Prostate gland (tissue), 2 donors: Measurements from ENCODE around the gene LPAR1. TPM values are rescaled to one million over a fixed set of nuclear protein-coding genes. Genes with fewer than 3 reads are reported as not detected.

Experiments
- DNase-seq: peaks from one replicate; pipeline ENCODE4 v3.0.0-alpha.2; 2019; ENCODE audit warnings: low spot score
- H3K27ac ChIP-seq, 2 donors: fragments of 200-600 bp; sonication (generic); 2 replicates each; pipeline ENCODE4 v1.5.1; 2017 to 2019
- H3K27me3 ChIP-seq: fragments of 200-600 bp; sonication (generic); replicated peaks from 2 replicates; pipeline ENCODE4 v1.5.1; 2019; ENCODE audit not compliant: insufficient read depth
- H3K36me3 ChIP-seq, 2 donors: fragments of 200-600 bp; sonication (generic); 1 replicate in 1 of 2; 2 replicates in 1 of 2; pipeline versions ENCODE4 v1.5.1 to v1.8.1; 2017 to 2019
- H3K4me1 ChIP-seq: fragments of 200-600 bp; sonication (generic); replicated peaks from 2 replicates; pipeline ENCODE4 v1.5.1; 2019
- H3K4me3 ChIP-seq, 2 donors: fragments of 200-600 bp; sonication (generic); 2 replicates each; pipeline ENCODE4 v1.5.1; 2017 to 2019
- H3K9me3 ChIP-seq: fragments of 200-600 bp; sonication (generic); 2 replicates; pipeline ENCODE4 v1.5.1; 2017
- POLR2A ChIP-seq: fragments of 450-650 bp; IDR thresholded peaks from one replicate; pipeline ENCODE4 v1.6.1; 2016; ENCODE audit warnings: antibody characterized with exemption, mild to moderate bottlenecking
- POLR2AphosphoS5 ChIP-seq: sonication (generic); formaldehyde crosslinking; IDR thresholded peaks from one replicate; pipeline ENCODE4 v1.6.1; 2017; ENCODE audit warnings: antibody characterized with exemption
- WGBS: methylation state at CpG from one replicate; pipeline ENCODE4 v1.1.5; 2018; 5-methylcytosine and 5-hydroxymethylcytosine counted together
- intact Hi-C: fragments of 100-400 bp; cut with DNase I; formaldehyde crosslinking; loops from one replicate; pipeline ENCODE4 v1.14.2; 2022
- total RNA-seq, 2 donors: library from RNA; depleted of rRNA; stranded (reverse); fragments of >200 nt; gene quantifications; one replicate each; pipeline ENCODE4 v1.1.0, GENCODE V29; 2016
- TF ChIP-seq, protein P1 (sequence below), 4 experiments: fragments of 200-600 bp in 2 of 4; fragments of 450-650 bp in 2 of 4; sonication (generic) in 2 of 4; IDR thresholded peaks; 1 replicate in 3 of 4; 2 replicates in 1 of 4; pipeline ENCODE4 v1.5.1; 2016 to 2019; ENCODE audit warnings: antibody characterized with exemption in 4 of 4, mild to moderate bottlenecking in 2 of 4, moderate library complexity in 2 of 4

Gene LPAR1
- total RNA-seq, 2 donors from 2014 or later: 10.8 to 29.2 TPM

DNA sequence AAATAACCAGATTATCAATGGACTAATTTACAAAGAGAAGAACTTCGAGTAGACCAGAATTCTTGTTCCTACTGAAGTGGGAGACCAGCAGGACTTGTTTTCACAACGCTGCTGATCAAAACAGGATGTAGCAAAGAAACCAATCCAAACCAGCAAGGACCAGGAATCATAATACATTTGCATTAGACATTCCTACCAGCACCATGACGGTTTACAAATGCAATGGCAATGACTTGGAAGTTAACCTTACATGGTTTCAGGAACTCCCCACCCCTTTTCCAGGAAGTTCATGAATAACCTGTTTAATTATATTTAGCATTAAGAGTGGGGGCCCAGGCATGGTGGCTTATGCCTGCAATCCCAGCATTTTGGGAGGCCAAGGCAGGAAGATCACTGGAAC, 100.0 kb downstream of the LPAR1 start:
- H3K27me3 ChIP-seq: no peaks in the 10 kb centered on the region
- H3K4me3 ChIP-seq: no peak overlapping the region
- no peak for DNase-seq
- peak; percentile 2 for TF ChIP-seq POLR2AphosphoS5
- TF ChIP-seq, protein P1, sequence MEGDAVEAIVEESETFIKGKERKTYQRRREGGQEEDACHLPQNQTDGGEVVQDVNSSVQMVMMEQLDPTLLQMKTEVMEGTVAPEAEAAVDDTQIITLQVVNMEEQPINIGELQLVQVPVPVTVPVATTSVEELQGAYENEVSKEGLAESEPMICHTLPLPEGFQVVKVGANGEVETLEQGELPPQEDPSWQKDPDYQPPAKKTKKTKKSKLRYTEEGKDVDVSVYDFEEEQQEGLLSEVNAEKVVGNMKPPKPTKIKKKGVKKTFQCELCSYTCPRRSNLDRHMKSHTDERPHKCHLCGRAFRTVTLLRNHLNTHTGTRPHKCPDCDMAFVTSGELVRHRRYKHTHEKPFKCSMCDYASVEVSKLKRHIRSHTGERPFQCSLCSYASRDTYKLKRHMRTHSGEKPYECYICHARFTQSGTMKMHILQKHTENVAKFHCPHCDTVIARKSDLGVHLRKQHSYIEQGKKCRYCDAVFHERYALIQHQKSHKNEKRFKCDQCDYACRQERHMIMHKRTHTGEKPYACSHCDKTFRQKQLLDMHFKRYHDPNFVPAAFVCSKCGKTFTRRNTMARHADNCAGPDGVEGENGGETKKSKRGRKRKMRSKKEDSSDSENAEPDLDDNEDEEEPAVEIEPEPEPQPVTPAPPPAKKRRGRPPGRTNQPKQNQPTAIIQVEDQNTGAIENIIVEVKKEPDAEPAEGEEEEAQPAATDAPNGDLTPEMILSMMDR (IDR thresholded peaks at IDR 0.05): no peak
- 49% methylated on average over 3 of the region's 3 CpGs for WGBS
- intact Hi-C loops: no loop called here
- no peaks in the 10 kb centered on the region for H3K36me3 ChIP-seq
- peak overlapping the region; percentile 3 to 60 for H3K27ac ChIP-seq
- no peaks in the 10 kb centered on the region for H3K9me3 ChIP-seq
- no peaks in the 10 kb centered on the region for H3K4me1 ChIP-seq

DNA sequence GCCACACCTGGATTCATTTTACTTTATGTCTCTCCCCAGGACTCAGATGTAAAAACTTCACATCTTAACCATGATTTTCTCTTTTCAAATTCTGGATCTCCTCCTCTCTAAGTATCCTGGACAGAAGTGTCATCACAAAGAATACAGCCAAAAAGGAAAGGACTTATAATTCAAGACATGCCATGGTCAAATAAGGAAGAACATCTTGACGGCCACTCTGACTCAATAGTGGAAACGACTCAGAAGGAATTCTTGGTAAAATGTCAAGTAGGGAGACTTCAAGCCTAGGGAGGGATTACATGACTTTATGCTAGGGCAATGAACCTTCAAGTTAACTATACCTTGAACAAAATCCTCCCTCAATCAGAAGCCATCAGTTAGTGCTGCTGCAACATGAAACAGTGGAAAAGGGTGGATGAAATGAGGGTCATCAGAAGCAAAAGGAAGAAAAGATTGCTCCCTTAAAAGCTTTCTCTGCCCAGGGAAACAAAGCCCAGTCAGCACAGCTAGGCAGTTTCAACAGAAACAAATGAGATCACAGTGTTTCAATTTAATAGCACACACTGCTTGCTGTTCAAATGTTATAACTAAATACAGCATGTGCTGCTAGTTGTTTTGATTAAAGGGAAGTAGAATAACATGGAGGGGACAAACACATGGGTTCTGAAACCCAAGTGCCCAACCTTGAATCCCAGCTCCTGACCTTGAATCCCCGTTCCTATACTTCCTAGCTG, 101.4 kb downstream of the LPAR1 start:
- Histone ChIP-seq H3K4me3 (no peak overlapping the region), H3K9me3 (no peaks in the 10 kb centered on the region), H3K4me1 (no peaks in the 10 kb centered on the region), H3K27me3 (no peaks in the 10 kb centered on the region), H3K36me3 (no peaks in the 10 kb centered on the region), H3K27ac (peak overlapping the region; percentile 44 to 60)
- no peak for DNase-seq
- intact Hi-C loops: no loop called here
- TF ChIP-seq, protein P1 (IDR thresholded peaks at IDR 0.05): no peak
- TF ChIP-seq POLR2AphosphoS5: peak; percentile 14
- TF ChIP-seq POLR2A: no peak
- WGBS: 27% methylated on average over 3 of the region's 3 CpGs

DNA sequence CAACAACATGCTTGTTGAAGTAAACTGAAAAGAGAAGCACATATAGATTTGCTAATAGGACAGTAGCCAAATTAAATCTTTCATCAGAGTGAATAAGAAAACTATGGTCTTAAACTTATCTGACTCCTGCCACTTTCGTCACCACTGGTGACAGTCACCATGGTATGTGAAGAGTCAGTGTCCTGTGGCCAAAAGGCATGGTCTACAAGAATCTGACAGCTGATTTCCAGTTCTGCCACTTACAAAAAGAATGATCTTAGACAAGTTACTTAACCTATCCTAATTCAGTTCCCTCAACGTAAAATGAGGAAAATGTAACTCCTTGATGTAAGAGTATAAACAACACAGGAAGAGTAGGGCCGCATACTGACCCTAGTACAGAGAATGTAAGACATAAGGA, 102.0 kb downstream of the LPAR1 start:
- no peak for DNase-seq
- Histone ChIP-seq H3K4me1 (no peaks in the 10 kb centered on the region), H3K27ac (peak overlapping the region; percentile 44 to 60), H3K27me3 (no peaks in the 10 kb centered on the region), H3K9me3 (no peaks in the 10 kb centered on the region), H3K4me3 (no peak overlapping the region), H3K36me3 (no peaks in the 10 kb centered on the region)
- intact Hi-C loops: no loop called here
- TF ChIP-seq, protein P1 (IDR thresholded peaks at IDR 0.05): no peak
- no peak for TF ChIP-seq POLR2AphosphoS5
- WGBS: 89% methylated on average over 3 of the region's 3 CpGs

DNA sequence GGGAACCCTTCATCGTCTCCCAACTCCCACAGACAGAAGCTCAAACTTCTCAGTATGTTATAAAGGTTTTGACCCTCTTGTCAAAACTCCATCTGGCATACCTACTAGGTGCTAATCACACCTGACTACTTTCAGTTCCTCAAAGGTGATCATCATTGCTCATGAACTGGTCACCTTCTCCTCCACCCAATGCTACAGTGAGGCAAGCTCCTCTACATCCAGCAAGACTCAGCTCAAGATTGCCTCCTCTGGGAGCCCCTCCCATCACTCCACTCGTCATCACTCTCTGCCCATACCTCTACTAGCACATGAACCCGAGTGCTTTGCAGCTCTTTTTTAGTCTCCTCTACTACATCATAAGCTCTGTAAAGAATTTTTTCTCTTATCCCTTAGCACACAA, 102.4 kb downstream of the LPAR1 start:
- 90% methylated on average over 3 of the region's 3 CpGs for WGBS
- intact Hi-C loops: no loop called here
- no peaks in the 10 kb centered on the region for H3K27me3 ChIP-seq
- no peak for DNase-seq
- peak overlapping the region; percentile 44 to 60 for H3K27ac ChIP-seq
- H3K36me3 ChIP-seq: no peaks in the 10 kb centered on the region
- H3K4me3 ChIP-seq: no peak overlapping the region
- no peaks in the 10 kb centered on the region for H3K9me3 ChIP-seq
- H3K4me1 ChIP-seq: no peaks in the 10 kb centered on the region
- TF ChIP-seq, protein P1 (IDR thresholded peaks at IDR 0.05): no peak
- no peak for TF ChIP-seq POLR2A
- no peak for TF ChIP-seq POLR2AphosphoS5

DNA sequence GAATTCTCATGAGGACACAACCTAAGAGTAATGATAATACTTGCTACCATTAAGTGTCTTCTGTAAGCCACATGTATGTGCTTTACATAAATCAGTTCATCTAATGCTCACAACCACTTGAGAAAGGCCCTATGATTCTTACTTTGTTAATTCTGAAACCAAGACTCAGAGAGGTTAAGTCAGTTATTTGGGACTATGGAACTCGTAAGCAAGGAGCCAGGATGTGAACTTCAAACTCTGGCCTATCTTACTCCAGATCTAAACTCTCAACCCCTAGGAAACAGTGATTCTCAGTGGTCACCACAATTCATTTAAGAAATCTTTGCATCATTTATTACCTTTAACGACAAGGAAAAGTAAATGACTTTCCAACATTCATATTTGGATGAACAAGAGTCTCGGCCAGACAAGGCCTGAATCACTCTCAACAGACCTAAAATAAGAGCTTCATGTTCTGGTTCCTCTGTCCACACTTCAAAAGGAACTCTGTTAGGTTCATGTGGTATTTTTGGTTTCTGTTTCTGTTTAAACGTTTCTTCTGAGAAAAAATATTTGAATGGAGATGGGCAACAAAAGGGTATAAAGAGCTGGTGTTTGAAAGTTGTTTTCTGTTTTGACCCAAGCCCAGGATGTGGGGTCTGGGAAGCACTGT, 104.8 kb downstream of the LPAR1 start:
- DNase-seq: no peak
- Histone ChIP-seq H3K27me3 (no peaks in the 10 kb centered on the region), H3K4me3 (no peak overlapping the region), H3K27ac (no peak overlapping the region), H3K9me3 (no peaks in the 10 kb centered on the region), H3K4me1 (no peaks in the 10 kb centered on the region), H3K36me3 (no peaks in the 10 kb centered on the region)
- intact Hi-C loops: no loop called here
- TF ChIP-seq POLR2A (no peak), POLR2AphosphoS5 (no peak)
- TF ChIP-seq, protein P1 (IDR thresholded peaks at IDR 0.05): no peak
- 55% methylated on average over 4 of the region's 4 CpGs for WGBS
